HG02970 (cell line): Measurements from ENCODE around the gene MRPL49.

ENCODE experiments used
- ATAC-seq: cut with Tn5 transposase; IDR thresholded peaks from one replicate; pipeline ENCODE4 v1.9.1; 2021; ENCODE audit warnings: mild to moderate bottlenecking, moderate library complexity, moderate number of reproducible peaks; ENCODE audit not compliant: unreplicated experiment, low FRiP score

The MRPL49 gene

DNA sequence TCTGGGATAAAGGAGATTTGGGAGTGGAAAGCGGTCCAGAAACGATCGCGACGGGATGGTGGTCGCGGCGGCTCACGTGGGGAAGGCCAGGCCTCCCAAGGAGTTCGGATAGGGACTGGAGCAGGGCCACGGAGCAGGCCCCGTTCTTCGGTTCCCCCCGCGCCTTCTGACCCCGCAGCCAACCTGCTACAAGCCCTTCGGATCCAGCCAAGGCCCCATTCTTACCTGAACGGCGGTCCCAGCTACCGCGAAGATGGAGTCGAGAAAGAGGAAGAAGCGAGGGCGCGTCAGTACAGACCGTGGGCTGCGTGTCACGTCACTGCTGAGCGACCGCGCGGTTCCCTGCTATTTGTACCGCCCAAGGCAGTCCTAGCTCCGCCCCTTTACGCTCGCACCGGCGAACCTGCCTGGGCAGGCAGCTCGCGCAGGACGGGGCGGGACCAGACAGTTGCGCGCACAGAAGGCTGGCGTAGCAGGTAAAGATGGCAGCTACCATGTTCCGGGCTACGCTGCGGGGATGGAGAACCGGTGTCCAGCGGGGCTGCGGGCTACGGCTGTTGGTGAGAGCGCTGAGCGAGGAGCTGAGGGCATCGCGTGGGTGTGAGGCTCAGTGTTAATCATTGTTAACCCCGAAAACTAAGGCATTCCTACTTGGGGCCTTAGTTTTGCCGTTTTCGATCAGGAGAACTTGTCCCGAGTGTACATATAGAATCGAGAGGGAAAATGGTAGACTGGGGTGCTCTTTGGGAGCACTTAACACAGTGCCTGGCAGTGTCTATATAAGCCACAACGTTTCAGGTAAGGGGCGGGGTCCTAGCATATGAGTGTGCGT, at the start of gene MRPL49, which contains the start of gene FAU:
TSS of gene MRPL49 (plus strand) at position 457 of the 832 bp plus-strand sequence. CDS start at position 483, 26 bp downstream.
TSS of gene FAU (minus strand) at position 270 of the 832 bp plus-strand sequence. CDS start 321 bp downstream, outside the sequence.
- ATAC-seq, result peak; percentile 60

DNA sequence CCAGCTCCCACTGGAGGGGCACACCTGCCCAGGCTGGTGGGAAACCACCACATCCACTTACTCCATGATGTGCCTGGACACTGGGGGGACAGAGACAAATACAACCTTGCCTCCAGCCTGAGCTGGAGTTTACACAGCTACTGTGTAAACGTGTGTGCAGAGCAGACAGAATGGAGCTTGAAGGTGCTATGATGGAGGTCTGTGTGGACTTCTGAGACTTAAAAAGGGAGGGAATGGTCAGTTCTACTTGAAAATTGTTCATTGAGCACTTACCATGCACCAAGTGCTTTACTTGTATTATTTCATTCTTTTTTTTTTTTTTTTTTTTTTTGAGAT, 49.5 kb upstream of the MRPL49 start:
- no peak for ATAC-seq

DNA sequence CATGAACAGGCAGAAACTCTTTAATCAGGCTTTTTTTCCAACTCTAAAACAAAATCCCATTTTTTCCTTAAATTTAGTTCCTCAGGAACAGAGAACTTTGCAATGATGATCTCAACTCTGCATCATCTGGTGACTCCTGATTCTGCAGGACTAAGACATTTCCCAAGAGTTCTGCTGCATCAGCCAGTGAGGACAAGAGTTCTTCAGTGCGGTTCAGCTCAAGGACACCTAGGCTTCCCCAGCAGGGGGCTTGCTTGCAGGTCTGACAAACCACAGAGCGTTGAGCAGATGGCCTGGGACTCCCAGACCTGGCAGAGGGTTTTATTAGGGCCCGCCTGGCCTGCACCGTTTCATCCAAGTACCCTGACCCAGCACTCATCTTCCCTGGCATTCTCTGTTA, 44.7 kb upstream of the MRPL49 start:
- ATAC-seq, result no peak

DNA sequence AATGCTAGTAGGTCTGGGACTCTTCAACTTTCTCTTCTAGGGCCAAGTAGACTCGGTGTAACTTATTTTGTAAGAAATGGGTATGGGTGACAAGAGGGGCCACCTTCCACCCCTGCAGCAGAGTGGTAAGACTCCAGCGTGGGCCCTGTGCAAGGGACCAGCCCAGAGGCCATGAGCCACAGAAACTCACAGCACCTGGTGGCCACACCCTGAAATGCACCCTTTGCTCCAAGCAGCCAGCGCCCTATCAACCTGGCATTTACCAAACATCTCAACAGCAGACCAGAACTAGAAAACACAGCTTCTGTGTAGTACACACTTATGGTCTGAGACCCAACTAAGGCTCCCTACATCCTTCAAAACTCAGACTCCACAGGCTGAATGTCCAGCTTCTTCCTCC, 44.0 kb upstream of the MRPL49 start:
- no peak for ATAC-seq

DNA sequence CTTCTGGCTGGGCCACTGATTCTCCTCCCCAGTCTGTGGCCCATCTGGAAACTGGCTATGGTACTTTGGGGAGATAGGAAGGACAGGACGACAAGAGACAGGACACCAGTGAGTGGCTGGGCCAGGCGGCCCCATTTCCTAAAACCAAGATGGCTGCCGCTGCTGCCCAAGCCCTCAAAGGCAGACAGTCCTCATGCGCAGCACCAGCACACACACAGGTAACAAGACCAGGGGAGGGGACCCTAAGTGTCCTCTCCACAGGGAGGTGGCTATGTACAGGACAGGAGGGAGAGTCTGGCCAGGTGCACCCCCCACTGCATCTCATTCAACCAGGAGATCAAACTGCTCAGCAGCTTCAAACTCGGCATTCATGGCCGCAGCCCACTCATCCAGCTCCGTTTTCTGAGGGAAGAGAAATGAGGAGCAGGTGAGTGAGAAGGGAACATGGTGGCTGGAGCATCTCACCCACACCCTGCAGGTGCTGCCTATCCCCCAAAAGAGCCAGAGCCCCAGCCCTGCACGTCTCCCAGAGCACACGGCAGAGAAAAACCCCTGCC, 43.3 kb upstream of the MRPL49 start:
- no peak for ATAC-seq

DNA sequence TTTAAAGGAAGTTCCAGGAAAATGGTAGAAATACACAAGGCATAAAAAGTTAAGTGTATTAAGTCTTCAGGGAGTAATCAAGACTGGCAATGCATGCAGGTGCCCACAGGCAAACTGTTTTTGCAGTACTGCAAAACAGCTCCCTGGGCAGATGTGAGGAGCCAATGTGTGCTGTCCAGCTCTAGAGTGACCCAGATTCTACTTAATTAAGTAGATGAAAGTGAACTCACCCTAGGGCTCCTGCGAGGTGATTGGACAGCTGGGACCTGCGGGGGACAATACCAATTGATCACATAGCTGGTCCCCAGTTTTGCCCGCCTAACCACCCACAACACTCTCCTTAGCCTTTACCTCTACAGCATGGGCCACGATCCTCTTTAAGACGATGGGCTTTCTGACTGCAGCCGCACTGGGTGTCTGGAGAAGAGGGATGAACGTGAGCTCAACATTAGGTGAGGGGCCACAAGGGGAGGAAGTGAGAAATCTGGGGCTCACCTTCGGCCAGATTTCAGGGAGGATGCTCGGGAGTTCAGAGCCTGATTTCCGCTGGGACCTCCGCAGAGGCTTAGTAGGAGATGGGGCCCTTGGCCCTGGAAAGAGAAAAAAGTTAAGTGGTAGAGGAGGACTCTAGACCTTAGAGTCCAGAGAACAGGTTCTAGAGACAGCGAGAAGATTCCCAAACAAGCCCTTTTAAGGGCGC, 38.8 kb upstream of the MRPL49 start:
- peak; percentile 12 for ATAC-seq

DNA sequence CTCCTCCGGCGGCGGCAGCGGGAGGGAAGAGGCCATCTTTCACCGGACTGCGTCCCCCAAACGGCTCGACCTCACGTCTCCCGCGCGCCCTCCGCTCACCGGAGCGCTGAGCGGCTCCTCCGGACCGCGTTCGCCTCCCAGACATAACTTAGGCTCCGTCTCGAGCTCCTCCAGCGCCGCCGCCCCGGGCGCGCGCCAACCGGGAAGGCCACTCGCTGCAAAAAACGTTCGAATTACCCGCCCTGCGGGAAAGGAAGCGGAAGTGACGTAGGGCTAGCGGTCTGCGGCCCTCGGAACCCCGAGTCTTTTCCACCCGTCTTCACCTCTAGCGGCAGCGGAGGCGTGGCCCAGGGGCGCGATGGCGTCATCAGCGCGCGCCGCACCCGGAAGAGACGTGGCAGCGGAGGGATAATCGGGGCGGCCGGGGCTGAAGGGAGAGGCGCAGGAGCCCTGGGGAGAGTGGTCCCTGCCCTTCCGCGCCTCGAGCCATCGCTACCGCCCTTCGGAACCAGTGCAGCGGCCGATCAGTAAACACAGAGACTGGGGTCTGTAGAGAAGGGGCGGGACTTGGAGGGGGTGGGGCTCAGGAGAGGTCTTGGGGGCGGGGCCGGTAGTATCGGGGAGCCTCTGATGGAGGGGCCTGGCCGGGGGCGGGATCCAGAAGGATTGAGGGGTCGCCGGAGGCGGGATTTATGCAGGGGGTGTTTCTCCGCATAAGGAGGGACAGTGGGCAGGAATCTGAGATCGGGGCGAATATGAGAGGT, 38.1 kb upstream of the MRPL49 start, which contains the start of the genes CDCA5 and ZFPL1:
TSS of gene CDCA5 (minus strand) at position 207 of the 764 bp plus-strand sequence. CDS start at position 145, 62 bp downstream.
TSS of gene ZFPL1 (plus strand) at position 389 of the 764 bp plus-strand sequence. CDS start 477 bp downstream, outside the sequence.
- peak; percentile 87 for ATAC-seq

DNA sequence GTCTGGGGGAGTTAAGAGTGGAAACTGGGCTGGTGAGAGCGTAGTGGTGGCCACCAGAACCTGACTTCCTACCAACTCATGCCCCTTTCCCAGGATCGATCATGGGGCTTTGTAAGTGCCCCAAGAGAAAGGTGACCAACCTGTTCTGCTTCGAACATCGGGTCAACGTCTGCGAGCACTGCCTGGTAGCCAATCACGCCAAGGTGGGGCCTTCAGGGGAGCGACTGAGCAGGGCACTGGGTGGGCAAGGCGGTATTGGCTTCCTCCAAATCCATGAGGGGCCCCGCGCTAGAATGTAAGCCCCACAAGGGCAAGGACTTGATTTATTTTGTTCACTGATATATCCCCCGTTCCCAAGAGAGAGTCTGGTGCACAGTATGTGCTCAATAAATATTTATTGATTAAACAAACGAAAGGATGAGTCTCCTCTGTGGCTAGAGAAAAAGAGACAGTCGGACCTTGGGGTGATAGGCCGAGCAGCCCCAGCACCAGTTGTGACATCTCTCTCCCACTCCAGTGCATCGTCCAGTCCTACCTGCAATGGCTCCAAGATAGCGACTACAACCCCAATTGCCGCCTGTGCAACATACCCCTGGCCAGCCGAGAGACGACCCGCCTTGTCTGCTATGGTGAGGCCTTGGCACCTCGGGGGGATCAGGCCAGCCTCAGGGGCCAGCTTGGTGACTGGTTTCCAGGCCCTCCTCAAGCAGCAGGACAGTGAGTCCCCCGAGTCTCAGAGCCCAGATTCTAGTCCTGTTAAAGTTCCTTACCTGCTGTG, 37.3 kb upstream of the MRPL49 start:
- ATAC-seq, result no peak

DNA sequence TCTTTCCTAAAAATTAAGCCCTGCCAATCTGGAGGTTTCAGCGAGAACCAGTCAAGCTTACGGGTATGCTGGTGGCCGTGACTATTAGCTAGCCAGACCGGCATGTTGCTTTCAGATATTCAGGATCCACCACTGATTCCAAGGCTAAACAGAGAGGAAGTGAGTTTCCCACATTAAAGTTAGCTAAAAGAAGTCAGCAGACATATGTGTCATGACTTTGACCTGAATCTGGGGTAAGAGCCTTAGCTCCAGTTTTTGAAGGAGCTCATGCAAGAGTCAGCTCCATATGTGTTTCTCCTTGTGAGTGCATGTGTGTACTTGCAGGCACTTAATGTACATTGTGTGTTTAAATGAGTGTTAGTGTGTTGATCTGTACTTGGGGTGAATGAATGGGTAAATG, 36.7 kb upstream of the MRPL49 start:
- ATAC-seq, result no peak

DNA sequence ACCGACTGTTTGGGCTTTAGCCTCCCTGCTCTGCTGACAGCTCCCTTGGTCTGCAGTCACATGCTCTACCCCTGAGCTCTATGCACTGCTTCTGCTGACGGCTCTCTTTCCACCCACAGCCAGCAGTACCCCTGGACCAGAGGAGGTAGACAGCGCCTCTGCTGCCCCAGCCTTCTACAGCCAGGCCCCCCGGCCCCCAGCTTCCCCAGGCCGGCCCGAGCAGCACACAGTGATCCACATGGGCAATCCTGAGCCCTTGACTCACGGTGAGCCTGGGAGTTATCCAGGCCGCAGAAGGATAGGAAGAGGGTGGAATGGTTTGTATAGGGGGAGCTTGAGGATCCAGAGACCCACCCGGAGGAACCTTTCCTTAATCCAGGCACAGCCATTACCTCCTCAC, 35.3 kb upstream of the MRPL49 start:
- ATAC-seq, result no peak

DNA sequence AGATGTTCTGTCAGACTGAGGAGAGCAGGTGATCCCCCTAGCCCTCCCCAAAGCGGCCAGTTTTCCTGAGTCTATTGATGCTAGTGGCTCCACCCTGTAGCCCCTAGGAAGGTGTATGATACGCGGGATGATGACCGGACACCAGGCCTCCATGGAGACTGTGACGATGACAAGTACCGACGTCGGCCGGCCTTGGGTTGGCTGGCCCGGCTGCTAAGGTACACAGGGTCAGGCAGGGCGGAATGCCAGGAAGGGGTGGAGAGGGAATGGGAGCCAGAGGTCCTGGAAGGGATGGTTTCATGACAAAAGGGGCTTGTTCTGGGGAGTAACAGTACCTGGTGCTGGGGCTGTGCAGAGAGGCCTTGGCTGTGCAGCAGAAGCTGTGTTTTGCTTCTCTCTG, 34.9 kb upstream of the MRPL49 start:
- ATAC-seq, result no peak

DNA sequence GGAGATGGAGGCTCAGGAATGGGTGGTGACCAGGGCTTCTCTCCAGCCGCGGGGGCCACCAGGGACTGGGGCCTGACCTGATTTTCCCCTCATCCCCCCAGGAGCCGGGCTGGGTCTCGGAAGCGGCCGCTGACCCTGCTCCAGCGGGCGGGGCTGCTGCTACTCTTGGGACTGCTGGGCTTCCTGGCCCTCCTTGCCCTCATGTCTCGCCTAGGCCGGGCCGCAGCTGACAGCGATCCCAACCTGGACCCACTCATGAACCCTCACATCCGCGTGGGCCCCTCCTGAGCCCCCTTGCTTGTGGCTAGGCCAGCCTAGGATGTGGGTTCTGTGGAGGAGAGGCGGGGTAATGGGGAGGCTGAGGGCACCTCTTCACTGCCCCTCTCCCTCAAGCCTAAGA, 34.3 kb upstream of the MRPL49 start:
- ATAC-seq, result no peak

DNA sequence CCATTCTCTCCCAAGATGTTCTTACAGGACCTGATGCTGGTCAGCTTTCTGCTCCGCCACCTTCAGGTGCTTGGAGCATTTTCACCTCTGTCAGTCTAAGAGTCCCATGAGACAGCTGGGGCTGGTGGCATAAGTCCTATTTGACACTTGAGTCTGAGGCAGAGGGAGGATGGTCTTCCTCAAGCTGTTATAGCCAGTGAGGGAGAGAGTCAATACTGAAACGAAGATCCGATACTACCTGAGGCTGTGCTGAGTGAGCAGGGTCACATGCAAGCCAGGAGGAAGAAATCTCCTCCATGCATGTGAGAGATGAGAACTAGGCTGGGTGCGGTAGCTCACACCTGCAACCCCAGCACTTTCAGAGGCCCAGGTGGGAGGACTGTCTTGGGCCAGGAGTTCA, 32.5 kb upstream of the MRPL49 start:
- no peak for ATAC-seq

DNA sequence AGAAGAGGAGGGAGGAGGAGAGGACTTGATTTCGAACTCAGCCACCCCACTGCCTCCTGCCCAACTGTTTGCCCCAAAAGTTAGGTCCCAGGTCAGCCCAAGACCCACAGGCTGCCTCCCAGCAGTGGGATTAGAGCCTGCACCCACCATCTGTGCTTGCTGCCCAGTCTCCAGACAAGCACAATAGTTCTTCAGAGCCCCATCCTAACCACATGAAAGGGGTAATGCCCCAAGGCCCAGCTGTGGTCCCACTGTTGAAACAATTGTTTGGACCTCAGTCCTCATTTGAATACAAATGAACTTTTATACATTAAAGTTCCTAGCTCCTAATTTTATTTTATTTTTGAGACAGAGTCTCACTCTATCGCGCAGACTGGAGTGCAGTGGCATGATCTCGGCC, 31.5 kb upstream of the MRPL49 start:
- ATAC-seq, result no peak

DNA sequence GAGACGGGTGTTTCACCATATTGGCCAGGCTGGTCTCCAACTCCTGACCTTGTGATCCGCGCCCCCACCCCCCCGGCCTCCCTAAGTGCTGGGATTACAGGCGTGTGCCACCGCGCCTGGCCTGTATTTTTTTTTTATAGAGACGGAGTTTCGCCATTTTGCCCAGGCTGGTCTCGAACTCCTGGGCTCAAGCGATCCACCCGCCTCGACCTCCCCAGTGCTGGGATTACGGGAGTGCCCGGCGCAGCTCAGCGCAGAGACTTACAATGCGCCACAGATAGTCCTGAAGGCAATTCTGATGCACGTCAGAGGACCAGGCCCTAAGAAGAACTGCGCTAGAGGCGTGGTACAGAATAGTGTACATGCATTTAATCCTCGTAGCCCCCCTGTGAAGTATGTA, 26.7 kb upstream of the MRPL49 start:
- no peak for ATAC-seq

DNA sequence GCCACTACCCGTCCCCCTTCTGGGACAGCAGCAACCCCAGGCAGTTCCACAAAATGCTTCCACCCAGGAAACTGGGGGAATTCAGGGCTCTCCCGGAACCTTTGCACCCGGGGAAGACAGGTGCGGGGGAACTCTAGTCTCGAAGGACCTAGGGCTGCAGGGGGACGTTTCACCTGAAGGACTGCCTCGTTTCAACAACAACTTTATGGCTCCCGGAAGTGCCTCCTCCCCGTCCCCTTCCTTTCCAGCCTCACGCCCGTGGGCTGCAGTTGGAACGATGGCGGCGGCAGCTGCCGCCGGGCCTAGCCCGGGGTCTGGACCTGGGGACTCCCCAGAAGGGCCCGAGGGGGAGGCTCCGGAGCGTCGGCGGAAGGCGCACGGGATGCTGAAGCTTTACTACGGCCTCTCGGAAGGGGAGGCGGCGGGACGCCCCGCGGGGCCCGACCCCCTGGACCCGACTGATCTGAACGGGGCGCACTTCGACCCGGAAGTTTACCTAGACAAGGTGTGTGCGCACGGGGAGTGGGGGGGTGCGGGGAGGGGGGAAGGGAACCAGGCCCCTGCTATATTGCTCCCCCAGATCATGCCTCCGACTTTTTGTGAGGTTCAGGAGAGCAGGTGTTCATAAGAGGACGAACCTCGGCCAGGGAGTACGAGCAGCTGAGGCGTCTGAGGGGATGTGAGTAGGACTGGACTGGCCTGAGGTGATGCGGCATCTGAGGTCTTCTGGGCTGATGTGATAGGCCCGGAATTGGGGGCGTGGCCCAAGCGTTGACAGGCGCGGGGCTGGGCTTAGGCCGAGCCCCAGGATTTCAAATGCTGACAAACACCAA, 25.9 kb upstream of the MRPL49 start, which contains the start of gene VPS51:
TSS of gene VPS51 (plus strand) at position 241 of the 833 bp plus-strand sequence. CDS start at position 278, 37 bp downstream.
- peak; percentile 61 for ATAC-seq

DNA sequence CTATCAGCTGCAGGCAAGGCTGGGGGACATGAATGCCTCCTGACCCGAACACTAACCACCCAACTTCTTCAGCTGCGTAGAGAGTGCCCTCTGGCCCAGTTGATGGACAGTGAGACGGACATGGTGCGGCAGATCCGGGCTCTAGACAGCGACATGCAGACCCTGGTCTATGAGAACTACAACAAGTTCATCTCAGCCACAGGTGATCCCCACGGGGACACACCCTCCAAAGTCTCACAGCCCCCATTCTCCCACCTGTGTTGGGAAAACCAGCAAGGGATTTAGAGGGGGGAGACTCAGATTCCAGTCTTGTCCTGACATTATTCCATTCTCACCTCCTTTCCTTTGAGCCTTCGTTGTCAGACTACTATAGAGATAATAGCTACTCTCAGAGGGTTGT, 25.2 kb upstream of the MRPL49 start:
- ATAC-seq, result no peak

DNA sequence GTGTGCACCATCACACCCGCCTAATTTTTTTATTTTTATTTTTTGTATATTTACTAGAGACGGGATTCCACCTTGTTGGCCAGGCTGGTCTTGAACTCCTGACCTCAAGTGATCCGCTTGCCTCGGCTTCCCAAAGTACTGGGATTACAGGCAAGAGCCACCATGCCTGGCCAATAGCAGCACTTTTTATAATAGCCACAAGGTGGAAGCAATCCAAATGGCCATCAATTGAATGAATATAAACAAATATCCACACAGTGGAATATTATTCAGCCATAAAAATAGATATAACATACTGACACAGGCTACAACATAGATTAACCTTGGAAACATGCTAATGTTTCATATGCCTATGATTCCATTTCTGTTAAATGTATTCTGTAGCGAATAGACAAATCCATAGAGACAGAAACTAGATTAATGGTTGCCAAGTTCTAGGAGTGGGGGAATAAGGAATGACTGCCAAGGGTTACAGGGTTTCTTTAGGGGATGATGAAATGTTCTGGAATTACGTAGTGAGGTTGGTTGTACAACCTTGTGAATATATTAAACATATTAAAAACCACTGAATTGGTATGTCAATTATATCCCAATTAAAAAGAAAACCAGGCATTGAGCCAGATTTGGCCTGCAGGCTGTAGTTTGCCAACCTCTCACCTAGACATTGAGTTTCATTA, 21.3 kb upstream of the MRPL49 start:
- ATAC-seq, result no peak
